B cell (primary cell): ENCODE measurements around the gene MS4A2. TPM values are rescaled to one million over a fixed set of nuclear protein-coding genes. Genes with fewer than 3 reads are reported as not detected.

Source experiments
- ATAC-seq: fragments of 200-7000 bp; cut with Tn5 transposase; one replicate; pipeline ENCODE4 v1.10.0; 2021; ENCODE audit warnings: low read depth, mild to moderate bottlenecking, moderate number of reproducible peaks, moderate library complexity
- CTCF ChIA-PET: fragments of 350-600 bp; sonication (Branson Sonifier 250); formaldehyde crosslinking; loops from one replicate; lab custom pipeline; 2021; ENCODE audit warnings: antibody characterized with exemption, inconsistent platforms; lab: Charles Lee
- POLR2A ChIA-PET: fragments of 350-600 bp; sonication (Branson Sonifier 250); formaldehyde crosslinking; loops from one replicate; lab custom pipeline; 2021; ENCODE audit warnings: antibody characterized with exemption; lab: Charles Lee
- DNase-seq: peaks from one replicate; pipeline ENCODE4 v3.0.0; 2013
- H2AFZ ChIP-seq: 2 replicates; pipeline ENCODE4 v1.6.1; 2012; ENCODE audit warnings: mild to moderate bottlenecking, low read depth, low read length; ENCODE audit not compliant: insufficient read depth, poor library complexity, severe bottlenecking
- H3K27ac ChIP-seq, 2 donors: 1 replicate in 1 of 2; 2 replicates in 1 of 2; pipeline ENCODE4 v1.5.1; 2012 to 2013; ENCODE audit warnings: low read length in 2 of 2, mild to moderate bottlenecking in 2 of 2, moderate library complexity in 1 of 2
- H3K27me3 ChIP-seq, 4 experiments: fragments of 200-600 bp in 1 of 4; sonication (generic) in 1 of 4; replicated peaks in 1 of 4; 1 replicate in 2 of 4; 2 replicates in 2 of 4; pipeline versions ENCODE4 v1.6.1 to v1.7.0; 2013 to 2016; ENCODE audit warnings: low read length in 3 of 4, mild to moderate bottlenecking in 2 of 4, mixed read lengths in 1 of 4, moderate library complexity in 1 of 4; ENCODE audit not compliant: insufficient read depth in 4 of 4, control insufficient read depth in 3 of 4; ENCODE audit errors: control extremely low read depth in 1 of 4
- H3K36me3 ChIP-seq, 2 experiments: replicated peaks in 1 of 2; 1 replicate in 1 of 2; 2 replicates in 1 of 2; pipeline versions ENCODE4 v1.6.1 to v1.7.1; 2013; ENCODE audit warnings: low read length in 1 of 2; ENCODE audit not compliant: insufficient read depth in 2 of 2, control insufficient read depth in 1 of 2; ENCODE audit errors: control extremely low read depth in 1 of 2, extremely low read depth in 1 of 2
- H3K4me1 ChIP-seq, 2 donors: fragments of 200-600 bp in 1 of 2; sonication (generic) in 1 of 2; 1 replicate in 1 of 2; 2 replicates in 1 of 2; pipeline versions ENCODE4 v1.5.1 to v1.6.1; 2013 to 2017; ENCODE audit warnings: low read length in 2 of 2; ENCODE audit not compliant: control insufficient read depth in 2 of 2, insufficient read depth in 2 of 2
- H3K4me2 ChIP-seq: replicated peaks from 2 replicates; pipeline ENCODE3; 2012; ENCODE audit warnings: mild to moderate bottlenecking, low read depth, low read length; ENCODE audit not compliant: poor library complexity, severe bottlenecking
- H3K4me3 ChIP-seq, 5 experiments: fragments of 200-600 bp in 1 of 5; sonication (generic) in 1 of 5; 1 replicate in 3 of 5; 2 replicates in 2 of 5; pipeline versions ENCODE4 v1.5.1 to v1.7.0; 2011 to 2016; ENCODE audit warnings: low read length in 4 of 5, mild to moderate bottlenecking in 4 of 5, low read depth in 2 of 5, control low read depth in 1 of 5, moderate library complexity in 1 of 5; ENCODE audit not compliant: insufficient read depth in 1 of 5; ENCODE audit errors: control extremely low read depth in 1 of 5, extremely low read depth in 1 of 5
- H3K79me2 ChIP-seq: fragments of 200-600 bp; sonication (generic); one replicate; pipeline ENCODE4 v1.6.0; 2016; ENCODE audit warnings: low read length; ENCODE audit not compliant: control insufficient read depth, insufficient read depth
- H3K9ac ChIP-seq: fragments of 200-600 bp; sonication (generic); 2 replicates; pipeline ENCODE4 v1.6.1; 2017; ENCODE audit warnings: mild to moderate bottlenecking, low read length, moderate library complexity
- H3K9me3 ChIP-seq, 3 donors: one replicate each; pipeline versions ENCODE4 v1.6.1 to v1.7.1; 2013; ENCODE audit warnings: low read length in 2 of 3; ENCODE audit not compliant: control insufficient read depth in 2 of 3, insufficient read depth in 1 of 3; ENCODE audit errors: control extremely low read depth in 1 of 3
- H4K20me1 ChIP-seq: 2 replicates; pipeline ENCODE4 v1.6.0; 2012; ENCODE audit warnings: mild to moderate bottlenecking, low read length; ENCODE audit not compliant: insufficient read depth, control insufficient read depth, poor library complexity, severe bottlenecking
- H3K27ac Mint-ChIP-seq: one replicate; pipeline ENCODE4 v1.8.0; 2021; ENCODE audit warnings: mixed read lengths
- H3K27me3 Mint-ChIP-seq: one replicate; pipeline ENCODE4 v1.8.0; 2021; ENCODE audit warnings: mixed read lengths
- H3K4me1 Mint-ChIP-seq: one replicate; pipeline ENCODE4 v1.8.0; 2021; ENCODE audit warnings: mixed read lengths
- H3K4me3 Mint-ChIP-seq: one replicate; pipeline ENCODE4 v1.8.0; 2021; ENCODE audit warnings: mixed read lengths
- H3K9me3 Mint-ChIP-seq: one replicate; pipeline ENCODE4 v1.8.0; 2022; ENCODE audit warnings: mixed read lengths; ENCODE audit not compliant: insufficient read depth
- EZH2 ChIP-seq: IDR thresholded peaks from 2 replicates; pipeline ENCODE4 v1.6.1; 2012; ENCODE audit warnings: borderline replicate concordance, low read depth, mild to moderate bottlenecking, moderate library complexity, low read length; ENCODE audit not compliant: insufficient read depth, poor library complexity, severe bottlenecking
- WGBS: methylation state at CpG from one replicate; pipeline ENCODE4 v1.1.5; 2013; ENCODE audit warnings: missing lambda C conversion rate; ENCODE audit not compliant: insufficient coverage; 5-methylcytosine and 5-hydroxymethylcytosine counted together
- intact Hi-C: fragments of 100-400 bp; cut with micrococcal nuclease; formaldehyde crosslinking; loops from one replicate; pipeline ENCODE4 v1.10.0; 2022
- polyA plus RNA-seq: library from polyadenylated mRNA; depleted of rRNA; stranded (reverse); fragments of >200 nt; gene quantifications from 2 replicates; pipeline ENCODE4 v1.2.3, GENCODE V29; 2012
- total RNA-seq, 2 donors: library from RNA; stranded (reverse); fragments of 120-200 nt in 1 of 2; gene quantifications; 1 replicate in 1 of 2; 2 replicates in 1 of 2; pipeline versions ENCODE4 v1.2.3 to v1.2.4, GENCODE V29; 2013 to 2022
- TF ChIP-seq, protein P1 (sequence below): fragments of 200-600 bp; IDR thresholded peaks from one replicate; pipeline ENCODE4 v1.8.0; 2022; ENCODE audit warnings: antibody characterized with exemption, mild to moderate bottlenecking

MS4A2 gene
- total and polyA plus RNA-seq, 2 donors (not counting 1 experiment from before 2014, with no cell fraction given): not detected

DNA sequence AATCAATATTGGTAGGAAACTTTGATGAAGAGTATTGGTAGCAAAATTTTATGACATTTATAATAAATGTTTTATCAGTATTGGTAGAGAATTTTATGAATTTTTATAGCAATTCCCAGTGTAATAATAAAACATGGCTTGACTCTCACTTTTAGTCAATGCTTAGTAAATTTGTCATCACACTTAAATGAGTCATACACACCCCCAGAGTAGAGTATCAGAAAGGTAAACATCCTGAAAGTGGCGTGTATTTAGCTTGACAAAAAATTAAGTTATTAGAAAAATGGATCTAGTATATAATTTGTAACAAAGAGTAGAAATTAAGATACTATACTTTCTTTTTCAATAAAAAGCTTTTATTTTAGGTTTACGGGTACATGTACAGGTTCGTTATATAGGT lies 29.4 kb upstream of the MS4A2 start:
- no peak for ATAC-seq
- H3K4me1 Mint-ChIP-seq: peaks cover 1% of the 10 kb centered on the region
- POLR2A ChIA-PET: no interaction called here
- no CpG with 5 or more reads among the region's 3 CpGs for WGBS
- no peak for DNase-seq
- CTCF ChIA-PET: no interaction called here
- Histone ChIP-seq H3K27ac (no peak overlapping the region), H4K20me1 (no peaks in the 10 kb centered on the region), H3K79me2 (no peaks in the 10 kb centered on the region), H3K27me3 (no peaks in the 10 kb centered on the region), H3K4me2 (no peak overlapping the region), H3K4me3 (no peak overlapping the region), H3K9me3 (no peaks in the 10 kb centered on the region), H3K36me3 (no peaks in the 10 kb centered on the region), H3K9ac (no peak overlapping the region), H2AFZ (no peak overlapping the region), H3K4me1 (peaks cover under 1% of the 10 kb centered on the region in 2 donors)
- no peak overlapping the region for H3K4me3 Mint-ChIP-seq
- TF ChIP-seq, protein P1, sequence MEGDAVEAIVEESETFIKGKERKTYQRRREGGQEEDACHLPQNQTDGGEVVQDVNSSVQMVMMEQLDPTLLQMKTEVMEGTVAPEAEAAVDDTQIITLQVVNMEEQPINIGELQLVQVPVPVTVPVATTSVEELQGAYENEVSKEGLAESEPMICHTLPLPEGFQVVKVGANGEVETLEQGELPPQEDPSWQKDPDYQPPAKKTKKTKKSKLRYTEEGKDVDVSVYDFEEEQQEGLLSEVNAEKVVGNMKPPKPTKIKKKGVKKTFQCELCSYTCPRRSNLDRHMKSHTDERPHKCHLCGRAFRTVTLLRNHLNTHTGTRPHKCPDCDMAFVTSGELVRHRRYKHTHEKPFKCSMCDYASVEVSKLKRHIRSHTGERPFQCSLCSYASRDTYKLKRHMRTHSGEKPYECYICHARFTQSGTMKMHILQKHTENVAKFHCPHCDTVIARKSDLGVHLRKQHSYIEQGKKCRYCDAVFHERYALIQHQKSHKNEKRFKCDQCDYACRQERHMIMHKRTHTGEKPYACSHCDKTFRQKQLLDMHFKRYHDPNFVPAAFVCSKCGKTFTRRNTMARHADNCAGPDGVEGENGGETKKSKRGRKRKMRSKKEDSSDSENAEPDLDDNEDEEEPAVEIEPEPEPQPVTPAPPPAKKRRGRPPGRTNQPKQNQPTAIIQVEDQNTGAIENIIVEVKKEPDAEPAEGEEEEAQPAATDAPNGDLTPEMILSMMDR: no peak
- no peak for TF ChIP-seq EZH2
- H3K27ac Mint-ChIP-seq: no peak overlapping the region
- H3K9me3 Mint-ChIP-seq: peaks cover 2% of the 10 kb centered on the region
- H3K27me3 Mint-ChIP-seq: peaks cover 17% of the 10 kb centered on the region
- intact Hi-C loops: no loop called here

DNA sequence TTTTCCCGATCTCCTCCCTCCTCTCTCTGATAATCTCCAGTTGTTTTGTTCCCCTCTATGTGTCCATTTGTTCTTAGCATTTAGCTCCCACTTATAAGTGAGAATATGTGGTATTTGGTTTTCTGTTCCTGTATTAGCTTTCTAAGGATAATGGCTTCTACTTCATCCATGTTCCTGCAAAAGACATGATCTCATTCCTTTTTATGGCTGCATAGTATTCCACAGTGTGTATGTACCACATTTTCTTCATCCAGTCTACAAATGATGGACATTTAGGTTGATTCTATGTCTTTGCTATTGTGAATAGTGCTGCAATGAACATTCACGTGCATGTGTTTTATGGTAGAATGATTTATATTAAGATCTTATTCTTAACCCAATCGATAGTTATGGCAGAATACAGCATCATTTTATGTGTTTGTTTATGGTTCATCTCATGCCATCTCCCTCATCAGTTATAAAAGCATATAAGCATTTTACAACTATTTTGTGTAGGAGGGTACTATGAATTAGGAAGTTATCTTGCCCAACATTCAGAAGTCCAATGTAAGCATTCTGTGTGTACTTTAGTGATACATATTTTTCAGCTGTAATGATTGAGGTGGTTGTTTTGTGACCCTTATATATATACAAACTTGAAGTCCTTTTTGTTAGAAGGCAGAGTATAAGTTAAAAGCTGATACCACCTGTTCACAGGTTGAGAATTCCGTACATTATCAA lies 28.8 kb upstream of the MS4A2 start:
- CTCF ChIA-PET: no interaction called here
- Histone ChIP-seq H3K9me3 (no peaks in the 10 kb centered on the region), H2AFZ (no peak overlapping the region), H3K36me3 (no peaks in the 10 kb centered on the region), H3K4me3 (no peak overlapping the region), H3K4me2 (no peak overlapping the region), H3K4me1 (peaks cover 3 to 6% of the 10 kb centered on the region in 2 donors), H3K27ac (no peak overlapping the region), H3K9ac (no peak overlapping the region), H3K79me2 (no peaks in the 10 kb centered on the region), H3K27me3 (no peaks in the 10 kb centered on the region), H4K20me1 (no peaks in the 10 kb centered on the region)
- no CpG with 5 or more reads among the region's 4 CpGs for WGBS
- H3K27me3 Mint-ChIP-seq: peaks cover 17% of the 10 kb centered on the region
- no peak overlapping the region for H3K4me3 Mint-ChIP-seq
- no peak for ATAC-seq
- DNase-seq: no peak
- no peak overlapping the region for H3K27ac Mint-ChIP-seq
- peaks cover 4% of the 10 kb centered on the region for H3K4me1 Mint-ChIP-seq
- TF ChIP-seq, protein P1: no peak
- TF ChIP-seq EZH2: no peak
- intact Hi-C loops: no loop called here
- peaks cover 2% of the 10 kb centered on the region for H3K9me3 Mint-ChIP-seq
- POLR2A ChIA-PET: no interaction called here
